MCF 10A (cell line): Measurements from ENCODE around the gene RIMS1. TPM values are rescaled to one million over a fixed set of nuclear protein-coding genes. Genes with fewer than 3 reads are reported as not detected.

ENCODE experiments used
- Bru-seq: library from RNA; stranded (reverse); fragments of 400-500 nt; gene quantifications from one replicate; lab custom pipeline; 2021; lab: Mats Ljungman, UMichigan
- BruChase-seq, 2 experiments: library from RNA; stranded (reverse); fragments of 400-500 nt; gene quantifications; one replicate each; lab custom pipeline; 2021; lab: Mats Ljungman, UMichigan
- BruUV-seq: library from RNA; stranded (reverse); fragments of 400-500 nt; replicated peaks from 2 replicates; lab custom pipeline; 2021; lab: Mats Ljungman, UMichigan
- CTCF ChIA-PET: fragments of 300-600 bp; sonication (Branson Sonifier 250); formaldehyde crosslinking; extraction: SDS; loops from one replicate; lab custom pipeline; 2021; ENCODE audit warnings: antibody characterized with exemption, inconsistent platforms; lab: Yijun Ruan, JAX
- POLR2A ChIA-PET: fragments of 300-600, 350-650 bp; sonication (Branson Sonifier 250); formaldehyde crosslinking; extraction: SDS; loops from one replicate; lab custom pipeline; 2020; ENCODE audit warnings: antibody characterized with exemption, inconsistent platforms; lab: Yijun Ruan, JAX
- DNase-seq: peaks from one replicate; pipeline ENCODE4 v3.0.0-alpha.2; 2018; ENCODE audit not compliant: unreplicated experiment
- H3K27ac Mint-ChIP-seq: one replicate; pipeline ENCODE4 v1.8.0; 2022; ENCODE audit warnings: mild to moderate bottlenecking, low read depth, mixed read lengths; ENCODE audit not compliant: unreplicated experiment
- H3K27me3 Mint-ChIP-seq: one replicate; pipeline ENCODE4 v1.8.0; 2022; ENCODE audit warnings: mixed read lengths; ENCODE audit not compliant: insufficient read depth, unreplicated experiment
- H3K36me3 Mint-ChIP-seq: one replicate; pipeline ENCODE4 v1.8.0; 2022; ENCODE audit warnings: mild to moderate bottlenecking, moderate library complexity, mixed read lengths; ENCODE audit not compliant: insufficient read depth, unreplicated experiment
- H3K4me1 Mint-ChIP-seq: one replicate; pipeline ENCODE4 v1.8.0; 2022; ENCODE audit warnings: mixed read lengths; ENCODE audit not compliant: insufficient read depth, unreplicated experiment
- H3K4me3 Mint-ChIP-seq: one replicate; pipeline ENCODE4 v1.8.0; 2022; ENCODE audit warnings: mild to moderate bottlenecking, moderate library complexity, mixed read lengths; ENCODE audit not compliant: unreplicated experiment
- H3K9me3 Mint-ChIP-seq: one replicate; pipeline ENCODE4 v1.8.0; 2022; ENCODE audit warnings: mixed read lengths; ENCODE audit not compliant: unreplicated experiment
- CTCF ChIP-seq: fragments of 200-600 bp; IDR thresholded peaks from one replicate; pipeline ENCODE4 v1.8.0; 2022; ENCODE audit warnings: antibody characterized with exemption, mild to moderate bottlenecking; ENCODE audit not compliant: unreplicated experiment
- intact Hi-C: fragments of 100-400 bp; cut with micrococcal nuclease; formaldehyde crosslinking; loops from 2 replicates; pipeline ENCODE4 v1.14.1; 2022
- long read RNA-seq: library from polyadenylated mRNA; stranded (forward); transcript quantifications from one replicate; pipeline ENCODE4 v2.0.0, GENCODE V29; 2022
- total RNA-seq: library from RNA; stranded (reverse); gene quantifications from 2 replicates; pipeline ENCODE4 v1.2.3, GENCODE V29; 2022

Gene RIMS1
- total RNA-seq (not detected in 2 replicates), Bru-seq, nascent RNA (not detected), BruChase-seq, experiment 1, labeled RNA remaining after a 6-hour chase (percentile 0 among the genes with signal in this experiment), BruChase-seq, experiment 2, labeled RNA remaining after a 2-hour chase (percentile 1 among the genes with signal in this experiment)
- long read RNA-seq: 0 reads

GRCh38 chr6:71886184-71887005 lies at the start of gene RIMS1:
TSS of gene RIMS1 (plus strand) at chr6:71886550. CDS start at chr6:71887024, 474 bp downstream.
- no peak within 1 kb of the TSS for H3K4me3 Mint-ChIP-seq
- ChIA-PET POLR2A (no interaction called here), CTCF (no interaction called here)
- no TSS peak for BruUV-seq
- DNase-seq: no peak
- H3K27ac Mint-ChIP-seq: no peak within 1 kb of the TSS
- intact Hi-C loops: no loop called here
- no peak for TF ChIP-seq CTCF
- peaks cover 7% of the 10 kb centered on the region for H3K9me3 Mint-ChIP-seq
- H3K36me3 Mint-ChIP-seq: no peaks in the 10 kb centered on the region
- H3K27me3 Mint-ChIP-seq: peaks cover 36% of the 10 kb centered on the region
- H3K4me1 Mint-ChIP-seq: no peaks in the 10 kb centered on the region

GRCh38 chr6:71851214-71851613 lies 35.1 kb upstream of the RIMS1 start:
- no peak overlapping the region for H3K27ac Mint-ChIP-seq
- no peak overlapping the region for H3K4me3 Mint-ChIP-seq
- H3K9me3 Mint-ChIP-seq: no peaks in the 10 kb centered on the region
- BruUV-seq: no TSS peak
- H3K36me3 Mint-ChIP-seq: no peaks in the 10 kb centered on the region
- H3K4me1 Mint-ChIP-seq: no peaks in the 10 kb centered on the region
- no peak for TF ChIP-seq CTCF
- intact Hi-C loops: no loop called here
- POLR2A ChIA-PET: no interaction called here
- peaks cover 45% of the 10 kb centered on the region for H3K27me3 Mint-ChIP-seq
- CTCF ChIA-PET: no interaction called here
- DNase-seq: no peak

GRCh38 chr6:71852948-71853347 lies 33.4 kb upstream of the RIMS1 start:
- ChIA-PET POLR2A (no interaction called here), CTCF (interaction anchor here (0.6 kb wide), 1 partner anchor 1471 kb away, joined by 5 read pairs; no protein-coding TSS in a partner anchor)
- no TSS peak for BruUV-seq
- H3K27ac Mint-ChIP-seq: no peak overlapping the region
- H3K36me3 Mint-ChIP-seq: no peaks in the 10 kb centered on the region
- TF ChIP-seq CTCF: no peak
- no peak overlapping the region for H3K4me3 Mint-ChIP-seq
- H3K4me1 Mint-ChIP-seq: no peaks in the 10 kb centered on the region
- intact Hi-C loops: no loop called here
- H3K9me3 Mint-ChIP-seq: no peaks in the 10 kb centered on the region
- H3K27me3 Mint-ChIP-seq: peaks cover 37% of the 10 kb centered on the region
- DNase-seq: no peak

- peaks cover 16% of the 10 kb centered on the region for H3K27me3 Mint-ChIP-seq
- CTCF ChIA-PET: no interaction called here
- H3K4me3 Mint-ChIP-seq: no peak overlapping the region
- no peak overlapping the region for H3K27ac Mint-ChIP-seq
- no peaks in the 10 kb centered on the region for H3K9me3 Mint-ChIP-seq
- POLR2A ChIA-PET: no interaction called here
- no peaks in the 10 kb centered on the region for H3K36me3 Mint-ChIP-seq
- H3K4me1 Mint-ChIP-seq: no peaks in the 10 kb centered on the region
- intact Hi-C loops: no loop called here
- no peak for DNase-seq
- TF ChIP-seq CTCF: no peak
- no TSS peak for BruUV-seq
Measured at GRCh38 chr6:71855406-71855805, 30.9 kb upstream of the RIMS1 start.
